Measurements from ENCODE around the gene GHR. TPM values are rescaled to one million over a fixed set of nuclear protein-coding genes. Genes with fewer than 3 reads are reported as not detected.
"Not testable (repeated sequence)": the region's sequence is repeated elsewhere in the genome, so short reads cannot be mapped to it uniquely, and the experiment has no call there.

Gene GHR
- polyA plus RNA-seq, 12 donors, result 5.7 to 30.4 (median 22.0) TPM; not detected in 1

GRCh38 chr5:42640835-42641234 is 217.6 kb downstream of the GHR start:
- DNase-seq, result no peak

DNA sequence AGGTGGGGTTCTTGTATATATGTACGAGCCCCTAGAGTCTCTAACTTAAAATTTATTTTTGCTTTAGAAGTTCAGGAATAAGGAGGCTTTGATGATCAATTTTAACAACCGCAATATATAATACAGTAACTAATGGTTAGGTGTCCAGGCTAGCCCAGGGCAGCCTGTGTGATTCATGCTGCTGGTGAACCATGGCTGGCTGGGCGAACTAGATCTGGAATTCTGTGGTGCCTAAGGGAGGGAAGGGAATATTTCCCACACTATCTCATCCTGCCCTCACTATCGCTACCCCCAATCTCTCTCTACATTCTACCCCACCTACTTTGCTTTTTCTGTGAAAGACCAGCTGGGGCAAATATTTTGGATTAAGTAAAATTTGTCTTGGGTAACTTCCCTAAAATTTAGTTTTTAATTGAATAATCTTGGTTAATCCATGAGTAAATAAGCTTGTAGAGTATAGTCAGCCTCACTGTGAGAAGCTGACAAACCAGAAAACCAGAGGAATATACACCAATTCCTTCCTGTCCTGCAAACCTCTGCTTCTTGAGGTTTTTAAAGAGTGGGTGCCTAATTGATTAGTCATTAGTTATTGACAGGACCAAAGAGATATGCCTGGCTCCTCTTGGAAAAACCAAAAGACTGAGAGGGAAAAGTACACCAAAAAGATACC is 218.2 kb downstream of the GHR start:
- DNase-seq, result no peak

DNA sequence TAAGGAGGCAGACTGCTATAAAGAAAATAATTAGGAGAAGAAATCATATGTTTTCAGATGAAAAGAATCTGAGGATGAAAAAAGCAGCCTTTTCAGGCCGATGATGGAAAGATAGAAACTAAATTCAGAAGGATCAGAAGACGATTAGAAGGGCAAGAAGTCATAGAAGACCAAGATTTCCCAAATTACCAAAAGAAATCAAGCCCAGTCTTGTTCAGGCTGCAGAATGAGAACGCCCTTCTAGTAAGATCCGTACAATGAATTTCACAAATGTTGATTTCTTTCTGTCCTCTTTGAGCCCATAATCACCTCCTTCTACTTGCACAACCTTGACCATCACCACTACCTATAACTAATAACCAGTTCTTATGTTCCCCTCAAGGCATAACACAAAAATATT is 218.8 kb downstream of the GHR start:
- DNase-seq, result no peak

DNA sequence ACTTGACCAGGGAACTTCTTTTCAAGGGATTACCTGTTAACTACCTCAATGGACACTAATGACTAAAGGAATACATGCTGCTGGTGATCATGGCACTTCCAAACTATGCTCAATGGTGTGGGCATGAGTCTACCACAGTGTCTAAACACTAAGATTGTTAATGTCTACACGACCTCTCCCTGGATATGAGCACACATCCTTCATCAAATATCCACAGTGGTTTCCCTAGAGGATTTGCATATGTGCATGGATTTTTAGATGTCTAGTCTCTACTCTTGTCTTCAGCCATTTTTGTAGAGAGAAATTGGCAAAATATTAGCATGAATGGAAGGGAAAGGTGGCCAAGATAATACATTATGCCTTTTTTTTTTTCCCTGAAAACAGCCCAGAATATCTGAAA is 220.1 kb downstream of the GHR start:
- no peak for DNase-seq

DNA sequence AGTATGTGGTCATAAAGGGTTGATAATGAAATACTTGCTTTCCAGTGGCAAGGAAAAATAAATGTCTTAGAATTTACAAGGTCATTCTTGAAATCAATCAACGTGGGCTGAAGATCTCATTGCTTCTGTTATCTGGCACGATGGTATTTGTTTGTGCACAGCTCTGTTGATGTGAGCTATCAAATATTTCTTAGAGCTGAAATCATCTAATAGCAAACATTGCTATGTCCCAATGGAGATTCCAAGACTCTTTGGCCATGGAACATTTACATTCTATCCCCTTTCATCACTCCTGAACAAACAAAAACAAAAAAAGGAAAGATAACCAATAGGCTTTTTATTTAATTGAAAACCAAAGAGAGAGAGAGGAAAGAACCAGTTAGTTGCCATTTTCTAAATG is 221.9 kb downstream of the GHR start:
- no peak for DNase-seq

DNA sequence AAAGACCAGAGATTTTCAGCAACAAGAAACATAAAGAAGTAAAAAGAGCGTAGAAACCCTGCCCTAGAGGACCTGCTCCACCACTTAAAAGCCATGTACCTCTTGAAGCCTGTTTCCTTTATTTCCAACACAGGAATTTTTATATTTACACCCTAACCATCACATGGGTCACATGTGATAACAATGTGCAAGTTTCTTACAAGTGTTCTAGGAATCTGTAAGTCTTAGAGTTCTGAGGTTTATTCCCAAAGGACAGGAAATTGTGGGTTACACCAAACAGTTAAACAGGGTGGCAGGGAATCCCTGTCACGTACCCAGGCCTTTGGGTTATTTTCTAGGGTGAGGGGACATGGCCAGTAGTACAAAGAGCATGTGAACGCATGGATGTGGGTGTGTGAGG is 224.8 kb downstream of the GHR start:
- no peak for DNase-seq

DNA sequence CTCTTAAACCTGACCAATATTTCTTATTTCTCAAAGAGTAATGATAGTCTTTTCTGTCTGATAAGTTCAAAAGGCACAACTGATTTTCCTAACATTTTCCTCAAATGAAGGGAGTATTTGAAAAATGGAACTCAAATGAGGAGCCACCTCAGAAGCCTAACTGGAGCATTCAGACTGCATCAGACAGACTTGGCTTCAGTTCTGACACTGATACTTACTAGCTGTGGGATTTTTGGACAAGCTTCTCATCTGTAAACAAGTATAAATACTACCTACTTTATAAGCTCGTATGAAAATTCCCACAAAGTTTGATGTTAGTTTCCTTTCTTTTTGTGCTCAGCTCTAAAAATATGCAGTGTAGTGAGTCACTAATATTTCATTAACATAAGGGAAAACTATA is 225.7 kb downstream of the GHR start:
- DNase-seq, result no peak

GRCh38 chr5:42650084-42650483 is 226.8 kb downstream of the GHR start:
- no peak for DNase-seq

DNA sequence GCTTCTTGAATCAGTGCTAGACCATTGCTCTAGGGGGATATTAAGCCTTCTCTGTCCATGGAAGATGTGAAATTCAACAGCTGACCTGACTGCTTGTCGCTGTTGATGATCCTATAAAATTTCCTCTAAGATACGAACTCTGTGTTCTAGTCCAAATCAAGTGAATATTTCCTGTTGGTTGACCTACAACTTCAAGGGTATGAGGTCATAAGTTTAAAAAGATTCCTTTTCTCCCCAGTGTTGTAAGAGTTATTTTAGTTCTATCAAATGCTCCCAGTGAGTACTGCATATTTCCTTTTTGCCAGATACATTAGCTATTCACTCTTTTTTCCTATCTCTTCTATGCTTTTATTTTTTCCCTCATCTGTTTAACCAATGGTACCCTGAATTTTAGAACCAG is 230.5 kb downstream of the GHR start:
- no peak for DNase-seq

DNA sequence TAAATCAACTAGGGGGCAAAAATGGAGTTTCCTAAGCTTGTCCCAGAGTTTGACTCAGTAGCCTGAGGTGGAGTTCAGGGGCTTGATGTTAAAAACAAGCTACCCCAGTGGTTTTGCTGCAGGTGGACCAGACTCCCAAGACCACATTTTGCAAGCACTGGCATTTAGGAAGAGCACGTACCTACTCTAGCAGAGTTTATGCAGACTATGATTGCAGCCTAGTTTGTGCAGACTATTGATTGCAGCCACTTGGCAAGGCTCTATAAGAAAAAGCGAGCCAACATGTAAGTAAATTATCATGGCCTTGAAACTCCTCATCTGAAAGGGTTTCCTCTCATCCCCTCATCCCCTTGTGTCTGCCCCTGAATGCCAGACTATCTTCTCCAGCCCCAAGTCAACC is 231.4 kb downstream of the GHR start:
- DNase-seq, result no peak

- DNase-seq, result no peak
These were observed 232.9 kb downstream of the GHR start for GRCh38 chr5:42655982-42656650.

- peak; percentile 25 for DNase-seq
These were observed 233.4 kb downstream of the GHR start for GRCh38 chr5:42656651-42657015.

GRCh38 chr5:42659869-42660268 is 236.6 kb downstream of the GHR start:
- DNase-seq, result not testable (repeated sequence)

GRCh38 chr5:42665857-42666256 is 242.6 kb downstream of the GHR start:
- DNase-seq, result no peak

- DNase-seq, result no peak
These were observed 243.6 kb downstream of the GHR start for GRCh38 chr5:42666869-42667268.

DNA sequence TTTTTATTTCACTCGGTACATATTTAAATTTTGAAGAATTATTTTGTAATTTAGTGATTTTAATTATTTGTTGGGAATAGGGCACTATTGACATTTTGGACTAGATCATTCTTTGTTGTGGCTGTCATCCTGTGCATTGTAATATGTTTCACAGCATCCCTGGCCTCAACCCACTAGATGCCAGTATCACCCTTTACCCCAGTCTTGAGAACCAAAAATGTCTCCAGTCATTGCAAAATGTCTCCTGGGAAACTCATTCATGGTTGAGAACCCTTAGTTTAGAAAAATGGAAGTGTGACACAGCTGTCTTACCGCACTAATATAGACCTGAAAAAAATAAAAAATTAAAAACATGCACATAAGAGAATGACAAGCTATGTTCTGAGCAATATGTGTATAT is 245.0 kb downstream of the GHR start:
- no peak for DNase-seq

DNA sequence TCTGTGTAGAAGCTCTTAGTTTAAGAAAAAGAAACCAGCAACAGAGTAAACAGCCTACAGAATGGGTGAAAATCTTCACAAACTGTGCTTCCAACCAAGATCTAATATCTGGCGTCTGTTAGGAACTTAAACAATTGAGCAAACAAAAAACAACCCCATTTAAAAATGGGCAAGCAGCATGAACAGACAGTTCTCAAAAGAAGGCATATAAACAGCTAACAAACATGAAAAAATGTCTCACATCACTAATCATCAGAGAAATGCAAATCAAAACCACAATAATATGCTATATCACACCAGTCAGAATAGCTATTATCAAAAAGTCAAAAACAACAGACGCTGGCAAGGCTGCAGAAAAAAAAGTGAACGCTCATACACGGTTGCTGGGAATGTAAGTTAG is 249.7 kb downstream of the GHR start:
- no peak for DNase-seq

GRCh38 chr5:42675602-42676001 is 252.4 kb downstream of the GHR start:
- DNase-seq, result no peak

DNA sequence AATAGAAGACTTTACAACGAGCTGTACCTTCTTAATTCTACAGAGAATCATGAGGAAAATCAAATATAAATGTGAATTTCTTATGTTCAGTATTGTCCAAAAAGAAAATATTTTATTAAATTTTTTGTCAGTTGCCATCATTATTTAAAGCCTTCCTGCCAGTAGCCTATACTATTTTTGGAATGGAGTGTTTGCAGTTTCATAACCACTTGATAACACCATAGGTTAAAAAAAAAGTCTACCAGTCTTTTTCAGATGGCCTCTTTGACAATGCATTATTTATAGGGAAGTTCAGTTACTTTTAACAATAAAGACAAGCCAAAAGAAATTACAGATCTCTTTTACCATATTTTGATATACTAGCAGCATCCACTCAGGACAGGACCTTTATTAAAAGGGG is 253.1 kb downstream of the GHR start:
- DNase-seq, result no peak

DNA sequence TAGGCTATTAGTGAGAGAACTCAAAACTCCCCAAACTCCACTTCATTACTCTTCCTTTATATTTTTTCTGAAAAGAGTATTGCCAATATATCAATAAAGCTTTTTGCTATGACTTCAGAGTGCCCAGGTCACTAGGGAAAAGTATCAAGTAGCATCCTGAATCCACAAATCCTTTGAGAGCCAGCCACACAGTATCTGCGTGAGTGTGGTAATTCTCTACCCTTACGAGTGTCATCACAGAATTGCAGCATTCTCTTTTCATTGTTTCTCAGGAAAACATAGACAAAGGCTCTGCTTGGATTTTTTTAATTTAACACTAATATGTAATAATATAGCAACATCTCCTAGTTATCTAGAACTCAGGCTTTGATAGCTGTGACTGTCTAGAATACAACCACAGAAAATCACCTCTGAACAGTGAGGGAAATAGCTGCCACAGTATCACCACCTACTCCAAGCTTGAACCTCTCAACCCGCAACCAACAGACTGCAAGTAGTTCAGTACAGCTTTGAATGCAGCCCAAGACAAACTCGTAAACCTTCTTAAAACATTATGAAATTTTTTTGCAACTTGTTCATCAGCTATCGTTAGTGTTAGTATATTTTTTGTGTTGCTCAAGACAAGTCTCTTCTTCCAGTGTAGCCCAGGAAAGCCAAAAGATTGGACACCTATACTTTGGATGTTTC is 254.1 kb downstream of the GHR start:
- DNase-seq, result no peak

DNA sequence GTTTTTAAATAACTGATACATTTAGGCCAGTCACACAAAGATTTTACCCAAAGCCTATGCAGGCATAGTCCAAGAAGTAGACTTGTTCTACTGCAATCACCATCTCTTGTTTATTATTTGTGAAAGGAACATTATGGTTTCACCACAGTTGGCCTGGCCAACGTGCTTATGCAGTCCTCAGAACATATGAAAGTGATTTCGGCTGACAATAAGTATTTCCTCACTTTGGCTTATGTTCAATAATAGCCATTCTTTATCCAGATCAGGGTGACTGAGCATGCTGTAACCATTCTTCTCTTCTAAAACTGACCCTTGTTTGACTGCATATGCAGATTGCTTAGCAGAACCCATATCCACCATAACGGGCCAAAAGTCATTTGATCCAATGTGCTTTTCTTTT is 256.8 kb downstream of the GHR start:
- no peak for DNase-seq

GRCh38 chr5:42685078-42685477 is 261.8 kb downstream of the GHR start:
- not testable (repeated sequence) for DNase-seq

- no peak for DNase-seq
These were observed 266.2 kb downstream of the GHR start for GRCh38 chr5:42689391-42689790.

Measured in muscle of arm (tissue), 12 donors.